IMR-90 (cell line): ENCODE results near the gene ZNF878. TPM values are rescaled to one million over a fixed set of nuclear protein-coding genes. Genes with fewer than 3 reads are reported as not detected.
A peak's percentile ranks its signal among the peaks of the same experiment; 100 is the strongest.
"Not testable (repeated sequence)": the region's sequence is repeated elsewhere in the genome, so short reads cannot be mapped to it uniquely, and the experiment has no call there.

ENCODE experiments used
- ATAC-seq: fragments of 200-7000 bp; cut with Tn5 transposase; 2 replicates; pipeline ENCODE4 v1.9.1; 2020; ENCODE audit warnings: low read depth, mild to moderate bottlenecking, moderate library complexity
- BruUV-seq: library from RNA; stranded (reverse); fragments of 400-500 nt; replicated peaks from 2 replicates; lab custom pipeline; 2021; lab: Mats Ljungman, UMichigan
- CTCF ChIA-PET: fragments of 300-600 bp; formaldehyde crosslinking; extraction: SDS; loops from one replicate; lab custom pipeline; 2021; ENCODE audit warnings: antibody characterized with exemption; lab: Yijun Ruan, JAX
- POLR2A ChIA-PET: fragments of 300-600 bp; sonication (Branson Sonifier 250); formaldehyde crosslinking; loops from one replicate; lab custom pipeline; 2022; ENCODE audit warnings: antibody characterized with exemption; ENCODE audit not compliant: unreplicated experiment; lab: Charles Lee
- DNase-seq: peaks from one replicate; pipeline ENCODE4 v3.0.0; 2013
- H2AFZ ChIP-seq: replicated peaks from 2 replicates; pipeline ENCODE3; 2013; ENCODE audit warnings: low read length, mild to moderate bottlenecking; ENCODE audit not compliant: poor library complexity
- H2AK5ac ChIP-seq: 2 replicates; pipeline ENCODE4 v1.6.1; 2013; ENCODE audit warnings: low read depth, low read length, inconsistent platforms
- H2AK9ac ChIP-seq: replicated peaks from 2 replicates; pipeline ENCODE3; 2013; ENCODE audit warnings: mild to moderate bottlenecking, low read depth, low read length, moderate library complexity; ENCODE audit not compliant: poor library complexity
- H2BK120ac ChIP-seq: 2 replicates; pipeline ENCODE4 v1.6.1; 2013; ENCODE audit warnings: low read depth, low read length, inconsistent platforms
- H2BK15ac ChIP-seq: 3 replicates; pipeline ENCODE4 v1.6.1; 2013; ENCODE audit warnings: low read depth, low read length, inconsistent platforms
- H2BK20ac ChIP-seq: 2 replicates; pipeline ENCODE4 v1.6.1; 2013; ENCODE audit warnings: low read depth, mild to moderate bottlenecking, inconsistent platforms, low read length, moderate library complexity
- H2BK5ac ChIP-seq: 2 replicates; pipeline ENCODE4 v1.6.1; 2013; ENCODE audit warnings: mild to moderate bottlenecking, low read depth, low read length, inconsistent platforms; ENCODE audit not compliant: poor library complexity, severe bottlenecking
- H3K14ac ChIP-seq: replicated peaks from 2 replicates; pipeline ENCODE4 v1.6.1; 2013; ENCODE audit warnings: low read depth, low read length, inconsistent platforms
- H3K18ac ChIP-seq: 2 replicates; pipeline ENCODE4 v1.6.1; 2013; ENCODE audit warnings: low read depth, low read length, control low read depth
- H3K23ac ChIP-seq: 2 replicates; pipeline ENCODE4 v1.6.1; 2013; ENCODE audit warnings: low read depth, low read length, inconsistent platforms
- H3K27ac ChIP-seq: 2 replicates; pipeline ENCODE4 v1.5.1; 2013; ENCODE audit warnings: mild to moderate bottlenecking, control low read depth, low read length; ENCODE audit not compliant: insufficient read depth
- H3K27me3 ChIP-seq: 2 replicates; pipeline ENCODE4 v1.6.1; 2013; ENCODE audit warnings: low read length; ENCODE audit not compliant: control insufficient read depth, insufficient read depth
- H3K36me3 ChIP-seq: 2 replicates; pipeline ENCODE4 v1.6.1; 2013; ENCODE audit warnings: low read length, mixed read lengths; ENCODE audit not compliant: control insufficient read depth, insufficient read depth
- H3K4ac ChIP-seq: 2 replicates; pipeline ENCODE4 v1.6.1; 2013; ENCODE audit warnings: low read depth, low read length, inconsistent platforms
- H3K4me1 ChIP-seq: 2 replicates; pipeline ENCODE4 v1.6.1; 2013; ENCODE audit warnings: low read length, mixed read lengths; ENCODE audit not compliant: control insufficient read depth, insufficient read depth
- H3K4me2 ChIP-seq: 2 replicates; pipeline ENCODE4 v1.6.1; 2013; ENCODE audit warnings: low read depth, mild to moderate bottlenecking, control low read depth, low read length, moderate library complexity
- H3K4me3 ChIP-seq: 2 replicates; pipeline ENCODE4 v1.5.1; 2013; ENCODE audit warnings: low read depth, mild to moderate bottlenecking, control low read depth, low read length, moderate library complexity; ENCODE audit not compliant: insufficient read depth
- H3K56ac ChIP-seq: 2 replicates; pipeline ENCODE4 v1.6.1; 2013; ENCODE audit warnings: low read length, inconsistent platforms; ENCODE audit not compliant: insufficient read depth; ENCODE audit errors: extremely low read depth
- H3K79me1 ChIP-seq, 2 experiments: 2 replicates each; pipeline ENCODE4 v1.6.1; 2013; ENCODE audit warnings: low read length in 2 of 2, inconsistent platforms in 1 of 2, low read depth in 1 of 2
- H3K9ac ChIP-seq: 2 replicates; pipeline ENCODE4 v1.6.1; 2013; ENCODE audit warnings: low read depth, low read length, control low read depth
- H3K9me1 ChIP-seq: 2 replicates; pipeline ENCODE4 v1.6.1; 2013; ENCODE audit warnings: low read length, inconsistent platforms; ENCODE audit not compliant: insufficient read depth
- H3K9me3 ChIP-seq: 2 replicates; pipeline ENCODE4 v1.6.1; 2013; ENCODE audit warnings: low read length; ENCODE audit not compliant: control insufficient read depth, insufficient read depth
- H4K20me1 ChIP-seq: 2 replicates; pipeline ENCODE4 v1.6.1; 2013; ENCODE audit warnings: low read length, inconsistent platforms; ENCODE audit not compliant: insufficient read depth
- H4K5ac ChIP-seq: 2 replicates; pipeline ENCODE4 v1.6.1; 2013; ENCODE audit warnings: mild to moderate bottlenecking, low read depth, low read length, control low read depth
- H4K8ac ChIP-seq, 2 experiments: 2 replicates each; pipeline ENCODE4 v1.6.1; 2013; ENCODE audit warnings: low read depth in 2 of 2, low read length in 2 of 2, control low read depth in 1 of 2, inconsistent platforms in 1 of 2
- H4K91ac ChIP-seq: 2 replicates; pipeline ENCODE4 v1.6.1; 2013; ENCODE audit warnings: low read depth, low read length, inconsistent platforms; ENCODE audit not compliant: insufficient read depth
- MAFK ChIP-seq: IDR thresholded peaks from 2 replicates; pipeline ENCODE4 v1.6.1; 2012; ENCODE audit warnings: low read depth, low read length, improper control_type of control experiment
- WGBS, 2 experiments: methylation state at CpG; one replicate each; pipeline versions ENCODE4 v1.1.5 to v1.1.7; 2013; ENCODE audit warnings: missing lambda C conversion rate in 2 of 2; ENCODE audit not compliant: insufficient read length in 1 of 2; ENCODE audit errors: extremely low coverage in 2 of 2; 5-methylcytosine and 5-hydroxymethylcytosine counted together
- dilution Hi-C: fragments of 300-500 bp; cut with HindIII; formaldehyde crosslinking; loops from one replicate; pipeline ENCODE4 v1.14.3; 2018; ENCODE audit warnings: low sequenced_read_pairs; ENCODE audit not compliant: unreplicated experiment
- in situ Hi-C: fragments of 300-500 bp; cut with MboI; formaldehyde crosslinking; loops from 3 replicates; pipeline ENCODE4 v1.14.3; 2019; ENCODE audit warnings: low sequenced_read_pairs, inconsistent platforms, mixed read lengths
- intact Hi-C: fragments of 100-400 bp; cut with micrococcal nuclease; formaldehyde crosslinking; loops from 2 replicates; pipeline ENCODE4 v1.10.0; 2022
- polyA plus RNA-seq, 3 experiments: library from polyadenylated mRNA; depleted of rRNA; stranded (reverse); fragments of >200 nt; gene quantifications; 2 replicates each; pipeline ENCODE4 v1.2.3, GENCODE V29; 2012; ENCODE audit warnings: low replicate concordance in 1 of 3
- total RNA-seq: library from RNA; depleted of rRNA; stranded (reverse); fragments of >200 nt; gene quantifications from 2 replicates; pipeline ENCODE4 v1.2.3, GENCODE V29; 2012
- TF ChIP-seq, protein P1 (sequence below): fragments of 150-350 bp; IDR thresholded peaks from 2 replicates; pipeline ENCODE4 v1.6.1; 2016; ENCODE audit warnings: low read depth, mild to moderate bottlenecking, low read length, moderate library complexity, borderline replicate concordance

Gene ZNF878
- total and polyA plus RNA-seq, 2 of the 4 experiments (the other 2 are of a cell fraction), result 0.05 to 0.36 TPM

DNA sequence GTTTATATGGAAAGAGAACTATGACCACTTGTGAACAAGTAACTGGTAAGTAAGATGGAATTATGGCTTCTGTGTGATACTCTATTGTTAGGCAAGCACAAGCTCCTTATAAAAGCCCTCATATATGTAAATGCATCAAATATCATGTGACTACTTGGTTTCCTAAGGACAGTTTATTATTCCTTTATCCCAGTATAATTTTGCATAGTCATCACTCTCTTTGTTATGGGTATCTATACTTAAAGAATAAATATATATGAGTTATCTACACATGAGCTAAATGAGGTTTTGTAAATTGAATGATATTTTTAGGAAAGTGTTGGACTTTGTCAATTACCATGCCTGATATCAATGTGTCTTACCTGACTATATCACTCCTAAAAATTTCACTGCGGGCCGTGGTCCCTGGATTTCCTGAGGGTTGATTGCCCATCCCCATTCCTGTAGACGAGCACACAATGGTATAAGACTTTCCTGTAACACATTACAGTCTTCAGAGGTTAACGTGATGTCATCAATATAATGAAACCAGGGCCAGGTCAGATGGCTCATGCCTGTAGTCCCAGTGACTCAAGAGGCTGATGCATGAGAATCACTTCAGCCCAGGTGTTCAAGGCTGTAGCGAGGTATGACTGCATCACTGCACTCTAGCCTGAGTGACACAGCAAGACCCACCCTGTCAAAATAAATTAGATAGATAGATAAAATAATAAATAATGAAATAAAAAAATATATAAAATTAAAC lies 32.5 kb upstream of the ZNF878 start:
- H3K9me3 ChIP-seq, result peaks cover 22% of the 10 kb centered on the region
- H2AK9ac ChIP-seq, result no peak overlapping the region
- no peak overlapping the region for H3K4me2 ChIP-seq
- H3K14ac ChIP-seq, result no peak overlapping the region
- no peaks in the 10 kb centered on the region for H3K27me3 ChIP-seq
- no peak overlapping the region for H4K8ac ChIP-seq
- H2AK5ac ChIP-seq, result no peak overlapping the region
- no peak overlapping the region for H3K23ac ChIP-seq
- ATAC-seq, result no peak
- TF ChIP-seq MAFK, result peak; percentile 49; the same call in 1 of the 2 replicates
- TF ChIP-seq, protein P1, sequence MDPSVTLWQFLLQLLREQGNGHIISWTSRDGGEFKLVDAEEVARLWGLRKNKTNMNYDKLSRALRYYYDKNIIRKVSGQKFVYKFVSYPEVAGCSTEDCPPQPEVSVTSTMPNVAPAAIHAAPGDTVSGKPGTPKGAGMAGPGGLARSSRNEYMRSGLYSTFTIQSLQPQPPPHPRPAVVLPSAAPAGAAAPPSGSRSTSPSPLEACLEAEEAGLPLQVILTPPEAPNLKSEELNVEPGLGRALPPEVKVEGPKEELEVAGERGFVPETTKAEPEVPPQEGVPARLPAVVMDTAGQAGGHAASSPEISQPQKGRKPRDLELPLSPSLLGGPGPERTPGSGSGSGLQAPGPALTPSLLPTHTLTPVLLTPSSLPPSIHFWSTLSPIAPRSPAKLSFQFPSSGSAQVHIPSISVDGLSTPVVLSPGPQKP, result no peak
- H4K5ac ChIP-seq, result no peak overlapping the region
- CTCF ChIA-PET, result no interaction called here
- no peak overlapping the region for H2BK120ac ChIP-seq
- peak; percentile 10 for DNase-seq
- dilution Hi-C loops, result no loop called here
- H3K4me3 ChIP-seq, result no peak overlapping the region
- no peak overlapping the region for H2AFZ ChIP-seq
- no peak overlapping the region for H3K9ac ChIP-seq
- intact Hi-C loops, result no loop called here
- no peak overlapping the region for H3K4ac ChIP-seq
- no peaks in the 10 kb centered on the region for H3K4me1 ChIP-seq
- no peak overlapping the region for H2BK5ac ChIP-seq
- H3K56ac ChIP-seq, result no peak overlapping the region
- no peak overlapping the region for H3K18ac ChIP-seq
- WGBS, 2 experiments, result 87% methylated on average over 3 of the region's 5 CpGs; no CpG with 5 or more reads in 1 of the 2 experiments
- H3K36me3 ChIP-seq, result peaks cover 5% of the 10 kb centered on the region
- H2BK15ac ChIP-seq, result no peak overlapping the region
- no peak overlapping the region for H4K91ac ChIP-seq
- H3K27ac ChIP-seq, result no peak overlapping the region
- POLR2A ChIA-PET, result no interaction called here
- no TSS peak for BruUV-seq
- in situ Hi-C loops, result no loop called here
- no peaks in the 10 kb centered on the region for H3K9me1 ChIP-seq
- H2BK20ac ChIP-seq, result no peak overlapping the region
- no peaks in the 10 kb centered on the region for H4K20me1 ChIP-seq
- no peaks in the 10 kb centered on the region for H3K79me1 ChIP-seq

DNA sequence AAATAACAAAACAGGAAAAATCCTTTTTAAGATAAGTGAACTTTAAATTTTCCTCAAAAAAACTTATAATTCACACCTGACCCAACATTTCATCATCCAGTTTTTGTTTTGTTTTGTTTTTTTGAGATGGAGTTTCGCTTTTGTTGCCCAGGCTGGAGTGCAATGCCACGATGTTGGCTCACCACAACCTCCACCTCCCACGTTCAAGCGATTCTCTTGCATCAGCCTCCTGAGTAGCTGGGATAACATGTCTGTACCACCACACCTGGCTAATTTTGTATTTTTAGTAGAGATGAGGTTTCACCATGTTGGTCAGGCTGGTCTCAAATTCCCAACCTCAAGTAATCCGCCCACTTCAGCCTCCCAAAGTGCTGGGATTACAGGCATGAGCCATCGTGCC lies 30.6 kb upstream of the ZNF878 start:
- intact Hi-C loops, H3K4ac ChIP-seq, H4K91ac ChIP-seq, H3K4me1 ChIP-seq, H3K9me1 ChIP-seq, H2BK15ac ChIP-seq, H2AK9ac ChIP-seq, H3K27ac ChIP-seq, H3K79me1 ChIP-seq, H3K18ac ChIP-seq, DNase-seq, H3K4me2 ChIP-seq, H3K56ac ChIP-seq, dilution Hi-C loops, ATAC-seq, H2BK5ac ChIP-seq, H2AFZ ChIP-seq, H2BK120ac ChIP-seq, BruUV-seq, in situ Hi-C loops, H3K4me3 ChIP-seq, H3K27me3 ChIP-seq, POLR2A ChIA-PET, H4K20me1 ChIP-seq, H3K23ac ChIP-seq, H4K8ac ChIP-seq, H2BK20ac ChIP-seq, H3K9ac ChIP-seq, H3K14ac ChIP-seq, H2AK5ac ChIP-seq, H4K5ac ChIP-seq: not testable (repeated sequence)
- H3K9me3 ChIP-seq, result peaks cover 37% of the 10 kb centered on the region
- H3K36me3 ChIP-seq, result peaks cover 12% of the 10 kb centered on the region
- CTCF ChIA-PET, result interaction anchor here (0.7 to 1.8 kb wide), 2 partner anchors 8 to 110 kb away, joined by 5 read pairs; no protein-coding TSS in a partner anchor
- no CpG with 5 or more reads among the region's 6 CpGs for WGBS, 2 experiments
